ENCODE results near the gene LANCL3. TPM values are rescaled to one million over a fixed set of nuclear protein-coding genes. Genes with fewer than 3 reads are reported as not detected.

The LANCL3 gene
- total RNA-seq, 1 experiment from 2014 or later: not detected

- in situ Hi-C loops (cut with HindIII; ENCODE audit: low pct_unique_long_range_greater_than_20kb, low sequenced_read_pairs): no loop called here
- no peak for DNase-seq (ENCODE audit: low read depth, low spot score)
These were observed 141.0 kb downstream of the LANCL3 start for GRCh38 chrX:37712458-37712857.

GRCh38 chrX:37714479-37714878 is 143.0 kb downstream of the LANCL3 start:
- no peak for DNase-seq (ENCODE audit: low read depth, low spot score)
- in situ Hi-C loops (cut with HindIII; ENCODE audit: low pct_unique_long_range_greater_than_20kb, low sequenced_read_pairs): no loop called here

GRCh38 chrX:37716602-37717001 is 145.1 kb downstream of the LANCL3 start:
- in situ Hi-C loops (cut with HindIII; ENCODE audit: low pct_unique_long_range_greater_than_20kb, low sequenced_read_pairs): no loop called here
- DNase-seq (ENCODE audit: low read depth, low spot score): no peak

GRCh38 chrX:37717708-37718107 is 146.2 kb downstream of the LANCL3 start:
- in situ Hi-C loops (cut with HindIII; ENCODE audit: low pct_unique_long_range_greater_than_20kb, low sequenced_read_pairs): no loop called here
- DNase-seq (ENCODE audit: low read depth, low spot score): no peak

GRCh38 chrX:37722595-37722994 is 151.1 kb downstream of the LANCL3 start:
- in situ Hi-C loops (cut with HindIII; ENCODE audit: low pct_unique_long_range_greater_than_20kb, low sequenced_read_pairs): no loop called here
- no peak for DNase-seq (ENCODE audit: low read depth, low spot score)

GRCh38 chrX:37726346-37726745 is 154.9 kb downstream of the LANCL3 start:
- in situ Hi-C loops (cut with HindIII; ENCODE audit: low pct_unique_long_range_greater_than_20kb, low sequenced_read_pairs): no loop called here

More at GRCh38 chrX:37726346-37726745, 154.9 kb downstream of the LANCL3 start:
- DNase-seq (ENCODE audit: low read depth, low spot score): no peak

Other genes with a start within 250 kb of the LANCL3 start
- 15.2 and 17.6 TPM in 2 replicates for gene PRRG1, start 222.3 kb upstream of the LANCL3 start, total RNA-seq (2014; rRNA removed; shearing (Covaris generic))
- 0.08 and 0.26 TPM in 2 replicates for gene XK, start 114.1 kb downstream of the LANCL3 start, total RNA-seq (2014; rRNA removed; shearing (Covaris generic))
- 0.11 TPM in 2 replicates for gene CYBB, start 208.4 kb downstream of the LANCL3 start, total RNA-seq (2014; rRNA removed; shearing (Covaris generic))